ENCODE data around the gene C1orf116.

DNA sequence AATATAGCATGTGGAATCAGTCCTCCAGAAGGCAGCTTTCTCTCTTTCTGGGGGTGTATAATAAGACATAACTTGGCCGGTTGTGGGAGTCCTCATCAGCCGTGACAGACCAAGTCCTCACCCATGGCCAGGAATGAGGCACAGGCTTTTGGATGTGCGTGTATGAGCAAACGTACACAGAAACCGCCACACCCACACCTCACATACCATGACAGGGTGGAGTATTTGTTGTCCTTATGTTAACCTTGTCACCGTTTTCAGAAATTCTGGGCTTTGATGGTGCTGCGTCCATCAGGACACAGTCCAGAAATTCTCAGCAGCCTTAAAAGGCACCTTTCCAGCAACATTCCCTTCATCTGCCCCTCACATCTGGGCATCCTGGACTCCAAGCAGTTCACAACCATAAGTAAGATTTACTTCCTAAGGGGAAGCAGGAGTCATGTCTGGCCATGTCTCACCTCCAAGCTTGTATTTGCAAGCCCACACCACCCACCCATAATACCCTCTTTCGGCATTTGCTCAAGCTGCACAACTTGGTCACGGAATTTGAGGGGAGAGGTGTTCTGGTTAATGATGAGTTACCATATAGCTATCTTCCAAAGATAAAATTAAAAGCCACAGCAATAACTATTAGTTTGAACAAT is 12.4 kb downstream of the C1orf116 start:
- TF ChIP-seq, protein P1, sequence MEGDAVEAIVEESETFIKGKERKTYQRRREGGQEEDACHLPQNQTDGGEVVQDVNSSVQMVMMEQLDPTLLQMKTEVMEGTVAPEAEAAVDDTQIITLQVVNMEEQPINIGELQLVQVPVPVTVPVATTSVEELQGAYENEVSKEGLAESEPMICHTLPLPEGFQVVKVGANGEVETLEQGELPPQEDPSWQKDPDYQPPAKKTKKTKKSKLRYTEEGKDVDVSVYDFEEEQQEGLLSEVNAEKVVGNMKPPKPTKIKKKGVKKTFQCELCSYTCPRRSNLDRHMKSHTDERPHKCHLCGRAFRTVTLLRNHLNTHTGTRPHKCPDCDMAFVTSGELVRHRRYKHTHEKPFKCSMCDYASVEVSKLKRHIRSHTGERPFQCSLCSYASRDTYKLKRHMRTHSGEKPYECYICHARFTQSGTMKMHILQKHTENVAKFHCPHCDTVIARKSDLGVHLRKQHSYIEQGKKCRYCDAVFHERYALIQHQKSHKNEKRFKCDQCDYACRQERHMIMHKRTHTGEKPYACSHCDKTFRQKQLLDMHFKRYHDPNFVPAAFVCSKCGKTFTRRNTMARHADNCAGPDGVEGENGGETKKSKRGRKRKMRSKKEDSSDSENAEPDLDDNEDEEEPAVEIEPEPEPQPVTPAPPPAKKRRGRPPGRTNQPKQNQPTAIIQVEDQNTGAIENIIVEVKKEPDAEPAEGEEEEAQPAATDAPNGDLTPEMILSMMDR (IDR thresholded peaks at IDR 0.05 in 8 of 11, conservative IDR thresholded peaks at IDR 0.05 in 3 of 11): no peak
- TF ChIP-seq POLR2A (IDR thresholded peaks at IDR 0.05): no peak
- TF ChIP-seq POLR2AphosphoS5 (IDR thresholded peaks at IDR 0.05): no peak

All from spleen (tissue), 7 donors.